Liver (tissue), 9 donors: Measurements from ENCODE around the gene MYO9A. TPM values are rescaled to one million over a fixed set of nuclear protein-coding genes. Genes with fewer than 3 reads are reported as not detected.

Source experiments
- DNase-seq: peaks from one replicate; pipeline ENCODE4 v3.0.0-alpha.2; 2017; ENCODE audit warnings: low spot score
- H3K27ac ChIP-seq, 2 donors: one replicate each; pipeline ENCODE4 v1.7.0; 2013; ENCODE audit warnings: inconsistent platforms in 2 of 2, low read length in 2 of 2, control low read depth in 1 of 2, low read depth in 1 of 2, mild to moderate bottlenecking in 1 of 2
- H3K27me3 ChIP-seq, 4 donors: one replicate each; pipeline versions ENCODE4 v1.6.1 to v1.7.0; 2013; ENCODE audit warnings: low read length in 3 of 4, inconsistent platforms in 1 of 4, mild to moderate bottlenecking in 1 of 4, moderate library complexity in 1 of 4; ENCODE audit not compliant: control insufficient read depth in 4 of 4, insufficient read depth in 4 of 4
- H3K36me3 ChIP-seq, 4 donors: one replicate each; pipeline versions ENCODE4 v1.6.1 to v1.7.0; 2013; ENCODE audit warnings: low read length in 3 of 4, mild to moderate bottlenecking in 3 of 4, low read depth in 1 of 4, moderate library complexity in 1 of 4; ENCODE audit not compliant: control insufficient read depth in 4 of 4, insufficient read depth in 3 of 4
- H3K4me1 ChIP-seq, 4 donors: one replicate each; pipeline versions ENCODE4 v1.6.1 to v1.7.0; 2013; ENCODE audit warnings: low read length in 3 of 4, mild to moderate bottlenecking in 3 of 4, moderate library complexity in 1 of 4; ENCODE audit not compliant: control insufficient read depth in 4 of 4, insufficient read depth in 4 of 4
- H3K4me3 ChIP-seq, 3 donors: one replicate each; pipeline versions ENCODE4 v1.6.1 to v1.7.0; 2013; ENCODE audit warnings: low read length in 3 of 3, control low read depth in 1 of 3, low read depth in 1 of 3, mild to moderate bottlenecking in 1 of 3
- H3K9ac ChIP-seq, 2 donors: one replicate each; pipeline ENCODE4 v1.7.0; 2013; ENCODE audit warnings: low read length in 2 of 2, mild to moderate bottlenecking in 2 of 2, moderate library complexity in 2 of 2, control low read depth in 1 of 2, low read depth in 1 of 2
- H3K9me3 ChIP-seq, 4 donors: one replicate each; pipeline versions ENCODE4 v1.6.1 to v1.7.0; 2013; ENCODE audit warnings: low read length in 3 of 4; ENCODE audit not compliant: control insufficient read depth in 4 of 4
- CTCF ChIP-seq: fragments of 150-350 bp; IDR thresholded peaks from 2 replicates; pipeline ENCODE4 v1.5.1; 2017; ENCODE audit warnings: improper control_type of control experiment, low read depth, low read length; ENCODE audit not compliant: missing input control
- EGR1 ChIP-seq, 2 donors: IDR thresholded peaks; 2 replicates each; pipeline ENCODE4 v1.6.1; 2016 to 2018; ENCODE audit warnings: antibody characterized with exemption in 2 of 2, low read depth in 2 of 2
- FOXA1 ChIP-seq: IDR thresholded peaks from 2 replicates; pipeline ENCODE4 v1.6.1; 2016; ENCODE audit warnings: antibody characterized with exemption
- FOXA2 ChIP-seq: IDR thresholded peaks from 2 replicates; pipeline ENCODE4 v1.6.1; 2016; ENCODE audit warnings: antibody characterized with exemption
- GABPA ChIP-seq, 2 donors: IDR thresholded peaks in 1 of 2; conservative IDR thresholded peaks in 1 of 2; 2 replicates each; pipeline ENCODE4 v1.6.1; 2016; ENCODE audit warnings: antibody characterized with exemption in 2 of 2, mild to moderate bottlenecking in 1 of 2, moderate library complexity in 1 of 2
- HNF4A ChIP-seq, 2 donors: conservative IDR thresholded peaks; 2 replicates each; pipeline ENCODE4 v1.6.1; 2016; ENCODE audit warnings: antibody characterized with exemption in 2 of 2, mild to moderate bottlenecking in 2 of 2
- HNF4G ChIP-seq: IDR thresholded peaks from 2 replicates; pipeline ENCODE4 v1.6.1; 2016; ENCODE audit warnings: antibody characterized with exemption
- JUND ChIP-seq, 2 donors: IDR thresholded peaks; 2 replicates each; pipeline ENCODE4 v1.6.1; 2016; ENCODE audit warnings: antibody characterized with exemption in 2 of 2
- NR2F2 ChIP-seq: IDR thresholded peaks from 2 replicates; pipeline ENCODE4 v1.6.1; 2016; ENCODE audit warnings: antibody characterized with exemption
- RAD21 ChIP-seq, 2 donors: IDR thresholded peaks; 2 replicates each; pipeline ENCODE4 v1.6.1; 2016; ENCODE audit warnings: antibody characterized with exemption in 2 of 2, mild to moderate bottlenecking in 2 of 2
- REST ChIP-seq: IDR thresholded peaks from 2 replicates; pipeline ENCODE4 v1.6.1; 2016; ENCODE audit warnings: antibody characterized with exemption, mild to moderate bottlenecking
- RXRA ChIP-seq, 2 donors: IDR thresholded peaks; 2 replicates each; pipeline ENCODE4 v1.6.1; 2017 to 2018; ENCODE audit warnings: antibody characterized with exemption in 2 of 2, mild to moderate bottlenecking in 1 of 2
- SP1 ChIP-seq: IDR thresholded peaks from 2 replicates; pipeline ENCODE4 v1.6.1; 2018; ENCODE audit warnings: antibody characterized with exemption, mild to moderate bottlenecking
- TAF1 ChIP-seq: conservative IDR thresholded peaks from 2 replicates; pipeline ENCODE4 v1.6.1; 2016; ENCODE audit warnings: antibody characterized with exemption, mild to moderate bottlenecking
- YY1 ChIP-seq: IDR thresholded peaks from 2 replicates; pipeline ENCODE4 v1.6.1; 2016; ENCODE audit warnings: antibody characterized with exemption, mild to moderate bottlenecking
- WGBS: extraction: QIAGEN DNeasy Blood & Tissue Kit; methylation state at CpG from one replicate; pipeline ENCODE4 v1.1.7; 2013; 5-methylcytosine and 5-hydroxymethylcytosine counted together
- polyA plus RNA-seq, 2 donors: library from polyadenylated mRNA; stranded (reverse) in 1 of 2; unstranded in 1 of 2; fragments of 200-250 nt in 1 of 2; fragments of >200 nt in 1 of 2; fragmentation: Nextera tagmentation in 1 of 2; extraction: Ambion mirVana in 1 of 2; gene quantifications; one replicate each; pipeline versions ENCODE4 v1.2.1 to v1.2.3, GENCODE V29; 2013 to 2015
- total RNA-seq, 2 donors: library from RNA; depleted of rRNA; stranded (reverse); fragments of >200 nt; gene quantifications; one replicate each; pipeline ENCODE4 v1.2.3, GENCODE V29; 2014
- TF ChIP-seq, protein P1 (sequence below): IDR thresholded peaks from 2 replicates; pipeline ENCODE4 v1.6.1; 2016; ENCODE audit warnings: antibody characterized with exemption
- TF ChIP-seq, protein P2 (sequence below): IDR thresholded peaks from 2 replicates; pipeline ENCODE4 v1.6.1; 2016; ENCODE audit warnings: antibody characterized with exemption
- TF ChIP-seq, protein P3 (sequence below): IDR thresholded peaks from 2 replicates; pipeline ENCODE4 v1.6.1; 2016; ENCODE audit warnings: antibody characterized with exemption
- donor health status: healthy.
- donor health status: healthy.
- donor health status: healthy.
- donor health status: healthy.
- donor health status: healthy.

Gene MYO9A
- total and polyA plus RNA-seq, 4 donors = 1.4 to 14.9 (median 8.4) TPM

DNA sequence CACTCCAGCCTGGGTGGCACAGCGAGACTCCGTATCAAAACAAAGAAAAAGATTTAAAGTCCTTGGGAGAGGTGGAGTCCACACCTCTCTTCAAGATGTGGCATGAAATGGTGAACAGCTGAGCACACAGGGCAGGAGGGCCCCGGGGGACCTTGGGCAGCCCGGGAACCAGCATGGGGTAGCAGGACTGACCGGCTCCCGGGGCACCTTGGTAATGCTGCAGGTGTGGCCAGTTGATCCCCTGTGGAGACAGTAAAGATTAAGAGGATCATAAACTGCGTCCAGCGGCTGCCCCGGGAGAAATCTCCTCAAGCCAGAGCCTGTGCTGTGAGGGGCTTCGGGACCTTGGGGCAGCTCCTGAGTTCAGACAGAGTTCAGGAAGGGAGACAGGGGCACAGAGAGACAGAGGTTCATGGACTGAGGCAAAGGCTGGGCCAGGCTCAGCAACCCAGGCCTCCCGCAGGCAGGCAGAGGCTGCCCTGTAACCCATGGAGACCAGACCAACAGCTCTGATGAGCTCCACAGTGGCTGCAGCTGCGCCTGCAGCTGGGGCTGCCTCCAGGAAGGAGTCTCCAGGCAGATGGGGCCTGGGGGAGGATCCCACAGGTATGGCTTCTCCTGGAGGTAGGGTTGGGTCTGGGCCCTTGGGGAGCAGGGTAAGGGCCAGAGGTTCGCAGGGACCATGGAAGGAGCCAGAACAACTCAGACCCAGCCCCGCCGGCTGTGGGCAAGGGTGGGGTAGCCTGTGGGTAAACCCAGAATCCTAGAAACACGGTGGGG, 307.5 kb downstream of the MYO9A start, which contains the start of gene NR2E3:
Gene NR2E3, plus strand, starts transcription at position 299 of the 780 bp plus-strand sequence. Its CDS starts 190 bp downstream, at position 489.
- H3K27me3 ChIP-seq = peaks cover 0 to 4% (median 2%) of the 10 kb centered on the region in 4 donors

More for the DNA sequence above, 307.5 kb downstream of the MYO9A start, which contains the start of gene NR2E3:
- no peaks in the 10 kb centered on the region for H3K4me1 ChIP-seq
- no peaks in the 10 kb centered on the region for H3K9me3 ChIP-seq
- no peak within 1 kb of the TSS for H3K9ac ChIP-seq
- no peak for DNase-seq
- no peaks in the 10 kb centered on the region for H3K36me3 ChIP-seq
- H3K4me3 ChIP-seq = no peak within 1 kb of the TSS
- 78% methylated on average over 16 of the region's 16 CpGs for WGBS
- no peak within 1 kb of the TSS for H3K27ac ChIP-seq
- no peak for TF ChIP-seq FOXA1
- no peak for TF ChIP-seq HNF4G
- TF ChIP-seq JUND (IDR thresholded peaks at IDR 0.05) = no peak
- no peak for TF ChIP-seq YY1
- TF ChIP-seq TAF1 = no peak
- TF ChIP-seq REST = no peak
- TF ChIP-seq, protein P1, sequence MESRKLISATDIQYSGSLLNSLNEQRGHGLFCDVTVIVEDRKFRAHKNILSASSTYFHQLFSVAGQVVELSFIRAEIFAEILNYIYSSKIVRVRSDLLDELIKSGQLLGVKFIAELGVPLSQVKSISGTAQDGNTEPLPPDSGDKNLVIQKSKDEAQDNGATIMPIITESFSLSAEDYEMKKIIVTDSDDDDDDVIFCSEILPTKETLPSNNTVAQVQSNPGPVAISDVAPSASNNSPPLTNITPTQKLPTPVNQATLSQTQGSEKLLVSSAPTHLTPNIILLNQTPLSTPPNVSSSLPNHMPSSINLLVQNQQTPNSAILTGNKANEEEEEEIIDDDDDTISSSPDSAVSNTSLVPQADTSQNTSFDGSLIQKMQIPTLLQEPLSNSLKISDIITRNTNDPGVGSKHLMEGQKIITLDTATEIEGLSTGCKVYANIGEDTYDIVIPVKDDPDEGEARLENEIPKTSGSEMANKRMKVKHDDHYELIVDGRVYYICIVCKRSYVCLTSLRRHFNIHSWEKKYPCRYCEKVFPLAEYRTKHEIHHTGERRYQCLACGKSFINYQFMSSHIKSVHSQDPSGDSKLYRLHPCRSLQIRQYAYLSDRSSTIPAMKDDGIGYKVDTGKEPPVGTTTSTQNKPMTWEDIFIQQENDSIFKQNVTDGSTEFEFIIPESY = no peak
- no peak for TF ChIP-seq EGR1 (IDR thresholded peaks at IDR 0.05; ENCODE audit: low read depth in 2 of 2)
- no peak for TF ChIP-seq GABPA (IDR thresholded peaks at IDR 0.05 in 1 of 2, conservative IDR thresholded peaks at IDR 0.05 in 1 of 2)
- TF ChIP-seq SP1 = no peak
- TF ChIP-seq, protein P2, sequence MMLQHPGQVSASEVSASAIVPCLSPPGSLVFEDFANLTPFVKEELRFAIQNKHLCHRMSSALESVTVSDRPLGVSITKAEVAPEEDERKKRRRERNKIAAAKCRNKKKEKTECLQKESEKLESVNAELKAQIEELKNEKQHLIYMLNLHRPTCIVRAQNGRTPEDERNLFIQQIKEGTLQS = no peak
- no peak for TF ChIP-seq NR2F2
- no peak for TF ChIP-seq RAD21 (IDR thresholded peaks at IDR 0.05)
- TF ChIP-seq FOXA2 = no peak
- TF ChIP-seq HNF4A (conservative IDR thresholded peaks at IDR 0.05) = no peak
- no peak for TF ChIP-seq RXRA (IDR thresholded peaks at IDR 0.05)
- TF ChIP-seq, protein P3, sequence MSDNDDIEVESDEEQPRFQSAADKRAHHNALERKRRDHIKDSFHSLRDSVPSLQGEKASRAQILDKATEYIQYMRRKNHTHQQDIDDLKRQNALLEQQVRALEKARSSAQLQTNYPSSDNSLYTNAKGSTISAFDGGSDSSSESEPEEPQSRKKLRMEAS = no peak
- no peak for TF ChIP-seq CTCF
